Peyer's patch (tissue), 4 donors: ENCODE data around the gene HPSE2. TPM values are rescaled to one million over a fixed set of nuclear protein-coding genes. Genes with fewer than 3 reads are reported as not detected.

Experiments used
- DNase-seq, 3 donors: peaks; one replicate each; pipeline ENCODE4 v3.0.0-alpha.2; 2017 to 2019
- H3K27ac ChIP-seq, 4 donors: fragments of 200-600 bp; sonication (generic); one replicate each; pipeline ENCODE4 v1.5.1; 2016 to 2019
- H3K27me3 ChIP-seq, 2 donors: fragments of 200-600 bp; sonication (generic); one replicate each; pipeline ENCODE4 v1.5.1; 2019
- H3K36me3 ChIP-seq, 3 donors: fragments of 200-600 bp; sonication (generic); one replicate each; pipeline ENCODE4 v1.5.1; 2016 to 2019
- H3K4me1 ChIP-seq, 4 donors: fragments of 200-600 bp; sonication (generic); one replicate each; pipeline ENCODE4 v1.5.1; 2016 to 2019
- H3K4me3 ChIP-seq, 4 donors: fragments of 200-600 bp; sonication (generic); 1 replicate in 3 of 4; 2 replicates in 1 of 4; pipeline ENCODE4 v1.5.1; 2016 to 2019; ENCODE audit warnings: mild to moderate bottlenecking in 1 of 4
- H3K9me3 ChIP-seq, 4 donors: fragments of 200-600 bp; sonication (generic); one replicate each; pipeline ENCODE4 v1.5.1; 2016 to 2019; ENCODE audit warnings: mild to moderate bottlenecking in 1 of 4
- CTCF ChIP-seq, 6 experiments: fragments of 450-650 bp in 4 of 6; fragments of 200-600 bp in 2 of 6; sonication (generic) in 1 of 6; IDR thresholded peaks; one replicate each; pipeline ENCODE4 v1.5.1; 2017 to 2019; ENCODE audit warnings: antibody characterized with exemption in 6 of 6, mild to moderate bottlenecking in 3 of 6, moderate library complexity in 1 of 6
- POLR2A ChIP-seq, 2 donors: fragments of 450-650 bp; IDR thresholded peaks; one replicate each; pipeline ENCODE4 v1.5.1; 2017; ENCODE audit warnings: antibody characterized with exemption in 2 of 2, mild to moderate bottlenecking in 2 of 2, moderate library complexity in 2 of 2
- small RNA-seq, 2 donors: library from RNA; depleted of rRNA; stranded (forward); fragments of <200 nt; gene quantifications; one replicate each; pipeline ENCODE3, GENCODE V24; 2016
- total RNA-seq, 4 donors: library from RNA; depleted of rRNA; stranded (reverse); fragments of >200 nt; gene quantifications; one replicate each; pipeline ENCODE4 v1.1.0, GENCODE V29; 2016

The HPSE2 gene
- total RNA-seq, 4 donors from 2014 or later, result 3.0 to 15.7 (median 7.4) TPM

GRCh38 chr10:98407744-98408241 is 827.9 kb downstream of the HPSE2 start:
- no peak overlapping the region for H3K4me3 ChIP-seq
- H3K9me3 ChIP-seq, result no peaks in the 10 kb centered on the region
- H3K36me3 ChIP-seq, result no peaks in the 10 kb centered on the region
- DNase-seq, result peak in 1 of 3 donors; percentile 3
- H3K27me3 ChIP-seq, result no peaks in the 10 kb centered on the region
- TF ChIP-seq POLR2A (IDR thresholded peaks at IDR 0.05) (no peak), CTCF (IDR thresholded peaks at IDR 0.05) (no peak)
- no peak overlapping the region for H3K27ac ChIP-seq
- H3K4me1 ChIP-seq, result no peaks in the 10 kb centered on the region

Small RNAs within 50 kb of the gene (small RNA-seq; reads per million reads assigned to genes)
- 0 to 0.13 reads per million in 2 donors for gene MIR4685
- 0.76 to 2.4 reads per million in 2 donors for gene MIR6507

Other genes with a start within 250 kb of the HPSE2 start
- 1 to 10 TPM in 2 of 4 donors, under 1 TPM in 2; 0.40 to 2.5 (median 0.87) TPM for gene CNNM1, start 93.5 kb upstream of the HPSE2 start, total RNA-seq
- 100 to 1,000 TPM in 2 of 4 donors, 10 to 100 TPM in 2; 78.4 to 141 (median 110) TPM for gene GOT1, start 194.8 kb upstream of the HPSE2 start, total RNA-seq